GM19025 (cell line): ENCODE results near the gene MT4.
A peak's percentile ranks its signal among the peaks of the same experiment; 100 is the strongest.

Experiments
- ATAC-seq: cut with Tn5 transposase; IDR thresholded peaks from one replicate; pipeline ENCODE4 v1.9.1; 2021; ENCODE audit warnings: mild to moderate bottlenecking, low read depth, moderate library complexity; ENCODE audit not compliant: unreplicated experiment

The MT4 gene

DNA sequence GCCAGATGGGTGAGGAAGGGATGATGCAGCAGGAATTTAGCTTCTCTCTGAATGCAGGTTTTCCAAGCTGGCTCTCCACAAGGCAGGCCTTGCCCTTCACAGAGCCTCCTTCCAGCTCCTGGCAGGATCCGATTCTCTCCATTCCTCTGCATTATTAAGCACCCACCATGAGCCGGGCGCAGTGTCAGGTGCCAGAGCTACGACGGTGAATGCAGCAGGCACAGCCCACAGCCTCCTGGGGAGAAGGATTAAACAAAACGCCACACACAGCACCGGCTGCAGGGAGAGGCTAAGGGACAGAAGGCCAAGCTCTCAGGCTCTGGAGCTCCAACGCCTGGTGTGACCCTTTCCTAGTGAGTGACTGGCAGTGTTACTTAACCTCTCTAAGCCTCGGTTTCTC is 36.5 kb downstream of the MT4 start:
- ATAC-seq = no peak

DNA sequence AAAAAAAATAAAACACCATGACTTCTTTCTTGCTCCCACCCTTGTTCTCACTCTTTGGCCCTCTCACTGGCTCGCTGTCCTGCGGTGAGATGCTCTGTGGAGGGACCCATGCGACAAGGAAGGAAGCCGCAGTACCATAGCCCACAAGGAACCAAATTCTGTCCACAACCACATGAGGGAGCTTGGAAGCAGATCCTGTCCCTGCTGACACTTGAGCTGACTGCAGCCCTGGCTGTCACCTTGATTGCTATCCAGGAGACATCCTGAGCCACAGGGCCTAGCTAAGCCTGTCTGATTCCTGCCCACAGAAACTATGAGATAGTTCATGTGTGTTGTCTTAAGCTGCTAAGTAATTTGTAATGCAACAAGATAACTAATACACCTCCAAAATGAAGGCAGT is 38.7 kb downstream of the MT4 start:
- no peak for ATAC-seq

DNA sequence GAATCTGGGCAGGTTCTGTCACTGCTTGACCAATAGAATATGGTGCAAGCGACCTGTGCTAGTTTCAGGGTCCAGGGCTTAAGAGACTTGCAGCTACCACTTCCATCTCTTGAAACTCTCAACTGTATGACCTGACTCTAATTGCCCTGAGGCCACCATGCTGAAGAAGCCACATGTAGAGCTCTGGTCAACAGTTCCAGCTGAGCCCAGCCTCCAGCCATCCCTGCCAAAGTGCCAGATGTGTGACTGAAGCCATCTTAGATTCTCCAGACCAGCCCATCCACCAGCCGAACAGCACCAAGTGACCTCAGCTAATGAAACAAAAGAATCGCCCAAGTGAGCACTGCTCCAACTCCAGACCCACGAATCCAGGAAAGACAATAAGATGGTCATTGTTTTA is 40.1 kb downstream of the MT4 start:
- no peak for ATAC-seq

DNA sequence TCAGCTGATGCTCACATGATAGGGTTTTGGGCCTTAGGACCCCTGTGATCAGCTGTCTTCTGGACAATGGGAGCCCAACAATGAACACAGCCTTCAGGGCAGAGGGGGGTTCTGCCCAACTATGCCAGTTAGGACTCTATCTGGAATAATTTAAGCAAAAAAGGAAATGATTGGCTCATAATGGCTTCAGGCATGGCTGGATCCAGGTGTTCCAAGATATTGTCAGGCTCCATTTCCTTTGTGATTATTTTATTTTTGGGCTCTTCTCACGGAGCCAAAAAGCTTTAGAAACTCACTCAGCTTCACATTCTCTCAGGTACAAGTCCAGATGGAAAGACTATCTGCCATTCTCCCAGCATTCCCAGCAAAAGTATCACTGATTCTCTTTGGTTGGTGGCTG is 40.6 kb downstream of the MT4 start:
- no peak for ATAC-seq

DNA sequence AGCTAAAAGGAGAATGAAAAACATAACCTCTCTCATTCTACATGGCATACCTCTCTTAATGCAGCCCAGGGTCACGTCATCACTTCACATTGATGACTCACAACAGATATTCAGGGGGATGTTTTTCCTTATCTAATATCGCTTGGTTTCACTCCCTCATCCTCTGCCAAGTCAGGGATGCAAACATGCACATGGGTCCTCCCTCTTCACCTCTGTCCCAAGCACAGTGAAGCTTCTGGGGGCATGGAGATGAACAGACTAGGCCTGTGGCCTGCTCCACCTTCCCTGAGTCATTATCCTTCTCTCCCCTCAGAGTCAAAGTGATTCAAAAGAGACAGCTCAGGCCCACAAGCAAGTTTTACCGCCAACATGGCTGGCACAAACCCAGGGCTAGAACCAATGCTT is 41.2 kb downstream of the MT4 start:
- ATAC-seq = no peak

DNA sequence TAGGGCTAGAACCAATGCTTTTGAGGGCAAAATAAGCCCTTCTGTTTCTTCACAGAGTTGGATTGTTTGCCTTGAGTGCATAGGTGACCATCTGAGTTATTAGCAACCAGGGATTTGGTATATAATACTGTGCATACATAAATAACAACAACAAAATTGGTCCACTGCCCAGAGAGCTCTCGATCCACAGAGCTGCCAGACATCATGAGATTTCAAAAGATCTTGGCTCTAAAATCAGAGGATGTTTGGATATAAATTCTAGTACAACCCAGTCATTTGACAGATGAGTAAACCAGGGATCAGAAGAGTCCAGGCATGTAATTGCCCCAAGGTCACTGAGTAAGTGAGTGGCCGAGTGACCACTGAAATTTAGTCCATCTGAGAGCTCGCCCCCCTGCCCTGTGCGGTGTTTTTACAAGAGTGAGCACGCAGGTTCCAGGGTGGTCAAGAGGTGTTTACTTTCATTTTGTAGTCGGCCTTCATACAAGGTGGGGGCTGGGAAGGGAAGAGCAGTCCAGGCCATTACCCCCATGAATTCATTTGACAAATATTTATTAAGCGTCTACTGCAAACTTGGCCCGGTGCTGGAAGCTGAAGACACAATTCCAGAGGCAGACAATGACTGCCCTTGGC is 41.7 kb downstream of the MT4 start:
- no peak for ATAC-seq

DNA sequence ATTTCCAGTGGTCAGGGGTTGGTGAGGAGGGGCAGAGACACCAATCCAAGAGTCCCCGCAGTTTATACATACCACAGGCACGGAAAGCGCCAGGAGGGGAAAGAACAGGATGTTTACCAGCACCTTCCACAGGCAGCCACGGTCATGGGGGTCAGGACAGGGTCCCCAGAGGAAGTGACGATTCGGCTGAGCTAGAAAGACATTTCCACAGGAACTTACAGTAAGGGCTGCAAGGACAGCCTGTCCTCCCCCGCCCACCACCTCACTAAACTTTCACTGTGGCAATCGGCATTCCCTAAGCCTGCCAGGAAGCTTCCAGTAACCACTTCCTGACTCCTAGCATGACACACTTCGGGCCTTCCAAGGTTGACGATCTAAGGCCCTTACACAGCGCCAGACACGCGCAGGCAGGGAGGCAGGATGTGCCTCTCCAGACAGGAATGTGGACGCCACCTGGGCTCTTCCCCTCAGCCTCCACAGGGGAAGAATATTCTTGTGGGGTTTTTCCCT is 42.3 kb downstream of the MT4 start:
- ATAC-seq = no peak

DNA sequence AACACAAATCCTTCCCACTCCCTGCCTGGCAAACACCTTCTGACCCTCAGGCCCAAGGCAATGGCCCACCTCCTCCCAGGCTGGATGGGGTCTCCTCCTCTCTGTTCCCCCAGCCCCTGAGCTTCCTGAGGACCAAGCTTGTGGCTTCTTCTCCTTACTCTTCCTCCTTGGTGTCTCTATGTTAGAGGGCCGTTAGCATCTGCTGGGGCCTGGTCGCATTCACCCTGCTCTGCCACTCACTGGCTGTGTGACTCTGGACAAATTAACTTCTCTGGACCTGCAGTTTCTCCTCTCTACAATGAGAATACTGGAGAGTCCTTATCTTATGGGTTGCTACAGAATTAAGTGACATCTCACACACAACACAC is 42.8 kb downstream of the MT4 start:
- no peak for ATAC-seq

DNA sequence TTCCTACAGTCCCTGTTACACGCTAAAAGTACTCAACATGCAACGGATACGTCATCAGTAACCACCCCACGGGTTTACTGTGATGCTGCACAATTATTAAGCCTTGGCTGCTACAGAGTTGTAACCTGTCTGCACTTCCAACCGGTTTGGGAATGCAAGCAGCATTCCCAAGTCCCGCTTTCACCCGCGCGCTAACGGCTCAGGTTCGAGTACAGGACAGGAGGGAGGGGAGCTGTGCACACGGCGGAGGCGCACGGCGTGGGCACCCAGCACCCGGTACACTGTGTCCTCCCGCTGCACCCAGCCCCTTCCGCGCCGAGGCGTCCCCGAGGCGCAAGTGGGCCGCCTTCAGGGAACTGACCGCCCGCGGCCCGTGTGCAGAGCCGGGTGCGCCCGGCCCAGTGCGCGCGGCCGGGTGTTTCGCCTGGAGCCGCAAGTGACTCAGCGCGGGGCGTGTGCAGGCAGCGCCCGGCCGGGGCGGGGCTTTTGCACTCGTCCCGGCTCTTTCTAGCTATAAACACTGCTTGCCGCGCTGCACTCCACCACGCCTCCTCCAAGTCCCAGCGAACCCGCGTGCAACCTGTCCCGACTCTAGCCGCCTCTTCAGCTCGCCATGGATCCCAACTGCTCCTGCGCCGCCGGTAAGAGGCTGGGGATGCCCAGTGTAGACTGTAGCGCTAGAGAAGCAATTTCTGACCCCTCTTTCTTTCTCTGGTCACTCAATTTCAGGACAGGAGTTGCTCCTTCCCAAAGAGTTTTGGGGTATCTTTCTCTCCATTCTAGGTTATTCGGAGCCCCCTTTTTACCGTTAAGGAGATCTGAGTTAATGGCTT is 43.4 kb downstream of the MT4 start, which contains the start of gene MT2A:
TSS of gene MT2A (plus strand) at position 542 of the 833 bp plus-strand sequence. CDS start at position 614, 72 bp downstream.
- ATAC-seq = peak; percentile 93

DNA sequence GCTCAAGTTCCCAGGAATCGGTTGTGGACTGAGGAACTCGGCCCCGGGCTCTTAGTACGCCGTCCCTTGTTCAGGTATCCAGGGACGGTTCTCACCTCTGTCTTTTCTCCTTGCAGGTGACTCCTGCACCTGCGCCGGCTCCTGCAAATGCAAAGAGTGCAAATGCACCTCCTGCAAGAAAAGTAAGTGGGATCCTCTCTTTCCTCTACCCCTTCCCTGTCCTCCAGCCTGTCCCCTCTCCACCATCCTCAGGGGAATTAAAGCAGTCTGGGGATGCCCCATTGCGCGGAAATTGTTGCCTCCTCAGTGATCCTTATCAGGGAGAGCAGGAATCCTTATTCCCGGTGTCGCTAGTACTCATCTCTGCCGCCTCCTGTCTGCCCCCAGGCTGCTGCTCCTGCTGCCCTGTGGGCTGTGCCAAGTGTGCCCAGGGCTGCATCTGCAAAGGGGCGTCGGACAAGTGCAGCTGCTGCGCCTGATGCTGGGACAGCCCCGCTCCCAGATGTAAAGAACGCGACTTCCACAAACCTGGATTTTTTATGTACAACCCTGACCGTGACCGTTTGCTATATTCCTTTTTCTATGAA is 44.1 kb downstream of the MT4 start:
- no peak for ATAC-seq

DNA sequence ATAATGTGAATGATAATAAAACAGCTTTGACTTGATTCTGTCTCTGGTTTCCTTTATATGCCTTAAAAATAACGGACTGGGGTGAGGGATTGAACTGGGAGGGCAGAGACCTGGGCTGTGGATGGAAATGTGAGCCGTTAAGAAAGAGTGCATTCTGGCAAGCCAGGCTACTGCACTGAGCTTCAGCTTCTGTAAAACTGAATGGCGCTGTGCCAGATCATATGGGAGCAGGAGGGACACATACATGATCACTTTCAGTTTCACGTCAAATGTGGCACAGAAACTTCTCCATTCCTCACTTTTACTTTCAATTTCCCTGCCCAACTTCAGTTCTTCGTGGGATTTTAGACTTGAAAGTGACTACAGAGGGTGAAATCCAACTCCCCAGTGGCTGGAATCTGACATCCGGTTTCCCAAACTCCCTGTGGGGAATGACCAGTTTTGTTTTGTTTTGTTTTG is 44.6 kb downstream of the MT4 start:
- ATAC-seq = no peak

DNA sequence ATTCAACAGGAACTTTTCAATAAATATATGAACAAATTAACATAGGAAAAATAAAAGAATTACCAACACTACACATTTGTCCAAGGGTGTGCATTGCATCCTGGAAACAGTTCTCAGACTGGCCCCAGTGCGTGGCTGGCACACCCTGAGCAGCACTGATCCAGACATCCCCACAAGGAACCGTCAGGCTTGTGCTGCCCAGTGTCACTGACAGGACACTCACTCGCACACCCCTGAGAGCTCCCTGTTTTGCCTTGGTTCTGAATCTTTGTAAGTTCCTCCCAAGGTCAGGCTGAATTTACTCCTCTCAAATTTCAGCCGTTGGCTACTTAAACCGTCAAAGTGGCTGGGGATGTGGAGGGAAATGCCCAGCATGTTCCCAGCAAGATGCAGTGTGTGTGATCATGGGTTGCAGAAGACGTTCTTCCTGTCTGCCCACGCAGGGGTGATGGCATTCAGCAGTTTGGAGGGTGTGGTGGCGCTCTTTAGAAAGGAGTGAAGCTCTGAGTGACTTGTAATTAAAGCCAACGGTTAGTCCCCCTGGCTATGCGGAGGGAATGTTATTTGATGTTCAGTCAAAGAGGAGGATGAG is 45.2 kb downstream of the MT4 start:
- ATAC-seq = no peak

DNA sequence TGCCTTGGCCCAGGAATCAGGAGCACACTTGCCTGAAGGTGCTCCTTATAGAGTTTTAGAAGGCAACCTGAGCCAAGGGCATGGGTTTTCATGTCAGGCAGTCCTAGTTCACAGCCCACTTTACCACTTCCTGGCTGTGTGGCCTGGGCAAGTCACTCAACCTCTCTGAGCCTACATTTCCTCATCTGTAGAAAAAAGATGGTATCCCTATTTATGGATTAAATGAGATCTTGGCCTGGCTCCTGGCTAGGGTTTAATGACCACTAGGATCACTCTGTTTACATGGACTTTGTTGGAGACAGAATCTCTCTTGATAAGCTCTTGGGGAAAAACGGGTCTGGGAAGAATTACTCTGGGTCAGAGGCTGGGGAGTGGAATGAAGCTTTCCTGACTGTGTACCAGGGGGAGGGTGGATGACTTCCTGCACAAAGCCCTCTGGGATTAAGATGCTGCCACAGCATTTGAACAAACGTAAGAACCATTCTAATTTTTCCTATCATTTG is 45.8 kb downstream of the MT4 start:
- no peak for ATAC-seq

DNA sequence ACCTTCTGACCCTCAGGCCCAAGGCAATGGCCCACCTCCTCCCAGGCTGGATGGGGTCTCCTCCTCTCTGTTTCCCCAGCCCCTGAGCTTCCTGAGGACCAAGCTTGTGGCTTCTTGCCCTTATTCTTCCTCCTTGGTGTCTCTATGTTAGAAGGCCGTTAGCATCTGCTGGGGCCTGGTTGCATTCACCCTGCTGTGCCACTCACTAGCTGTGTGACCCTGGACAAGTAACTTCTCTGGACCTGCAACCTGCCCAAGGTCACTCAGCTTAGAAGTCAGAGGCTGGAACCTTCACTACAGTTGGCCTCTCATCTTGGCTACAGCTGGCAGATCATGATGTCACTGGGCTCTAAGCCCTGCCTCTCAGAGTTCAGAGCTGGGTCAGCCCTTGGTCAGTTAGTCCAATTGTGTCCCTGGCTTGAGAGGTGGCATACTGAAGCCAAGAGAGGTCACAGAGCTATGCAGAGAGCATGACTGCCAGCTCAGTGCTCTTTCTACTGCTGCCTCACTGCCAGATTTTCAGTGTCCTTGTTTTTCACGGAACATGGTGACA is 46.5 kb downstream of the MT4 start:
- ATAC-seq = no peak

DNA sequence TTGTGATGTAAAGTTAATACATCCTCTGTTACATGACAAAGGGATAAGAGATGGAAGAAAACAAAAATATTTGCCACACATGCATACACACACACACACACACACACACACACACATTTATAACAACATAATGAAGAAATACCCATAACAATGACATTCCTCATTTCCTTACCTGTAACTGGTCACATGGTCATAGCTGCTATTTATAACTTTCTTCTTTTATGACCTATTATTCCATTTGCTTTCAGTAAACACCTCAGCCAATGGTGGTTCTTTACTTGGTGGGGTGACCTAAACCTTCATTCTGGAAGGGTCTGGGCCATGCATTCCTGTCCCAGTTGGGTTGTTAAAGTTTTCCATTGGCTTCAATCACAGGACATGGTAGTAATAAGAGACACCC is 48.8 kb downstream of the MT4 start:
- no peak for ATAC-seq

DNA sequence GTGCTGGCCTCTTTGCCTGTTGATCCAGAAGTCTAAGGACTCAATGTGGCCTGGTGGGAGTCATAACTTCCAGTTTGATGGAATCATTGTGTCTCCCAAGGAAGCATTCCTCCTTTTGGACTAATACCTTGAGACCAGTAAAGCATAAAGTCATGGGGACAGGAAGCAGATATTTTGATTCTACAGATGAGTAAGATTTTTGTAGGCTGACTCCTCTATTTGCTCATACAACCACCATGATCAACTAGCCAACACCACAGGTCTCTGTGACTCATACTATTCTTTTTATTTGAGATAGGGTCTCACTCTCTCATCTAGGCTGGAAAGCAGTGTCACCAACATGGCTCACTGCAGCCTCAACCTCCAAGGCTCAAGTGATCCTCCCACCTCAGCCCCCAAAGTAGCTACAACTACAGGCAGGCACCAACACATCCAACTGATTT is 49.7 kb downstream of the MT4 start:
- ATAC-seq = no peak

DNA sequence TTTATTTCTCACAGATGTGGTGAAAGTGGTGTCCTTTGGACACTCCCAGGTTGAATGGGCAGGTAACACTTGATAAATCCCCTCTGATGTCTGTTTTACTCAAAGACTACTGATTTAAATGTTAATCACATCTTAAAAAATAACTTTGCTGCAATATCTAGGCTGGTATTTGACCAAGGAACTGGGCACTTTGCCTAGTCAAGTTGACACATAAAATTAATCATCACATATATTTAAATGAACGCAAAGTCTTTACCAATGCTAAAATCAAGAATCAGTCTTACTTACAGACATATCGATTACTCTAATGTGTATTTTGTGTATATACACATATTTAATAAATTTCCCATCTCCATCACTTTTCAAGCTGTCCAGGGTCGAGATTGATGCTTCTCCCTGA is 50.5 kb downstream of the MT4 start:
- no peak for ATAC-seq

DNA sequence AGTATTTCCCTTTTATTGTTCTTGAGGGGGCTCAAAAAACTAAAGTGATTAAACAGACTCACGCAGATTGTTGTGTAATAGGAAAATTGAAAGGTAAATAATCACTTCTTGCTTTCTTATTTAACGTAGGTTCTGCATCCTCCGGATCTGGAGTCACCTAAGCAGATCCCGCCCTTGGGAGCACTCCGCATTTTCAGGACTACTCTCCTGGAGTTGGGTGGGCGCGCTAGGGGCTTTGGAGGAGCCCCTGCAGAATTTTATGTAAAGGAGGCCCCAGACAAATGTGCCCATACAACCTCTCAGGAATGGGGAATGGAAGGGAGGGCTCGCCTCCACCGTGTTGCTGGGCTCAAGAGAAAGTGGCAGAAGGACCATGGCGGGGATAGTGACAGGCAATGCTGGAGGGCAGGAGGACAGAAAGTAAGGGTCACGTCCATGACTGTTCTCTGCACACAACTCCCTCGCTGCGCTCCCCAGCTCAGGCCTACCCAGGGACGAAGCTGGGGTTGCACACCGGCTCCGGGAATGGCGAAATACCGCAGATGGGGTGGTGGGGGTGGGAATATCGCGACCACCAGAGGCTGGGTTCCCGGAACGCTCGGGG is 51.8 kb downstream of the MT4 start:
- no peak for ATAC-seq

DNA sequence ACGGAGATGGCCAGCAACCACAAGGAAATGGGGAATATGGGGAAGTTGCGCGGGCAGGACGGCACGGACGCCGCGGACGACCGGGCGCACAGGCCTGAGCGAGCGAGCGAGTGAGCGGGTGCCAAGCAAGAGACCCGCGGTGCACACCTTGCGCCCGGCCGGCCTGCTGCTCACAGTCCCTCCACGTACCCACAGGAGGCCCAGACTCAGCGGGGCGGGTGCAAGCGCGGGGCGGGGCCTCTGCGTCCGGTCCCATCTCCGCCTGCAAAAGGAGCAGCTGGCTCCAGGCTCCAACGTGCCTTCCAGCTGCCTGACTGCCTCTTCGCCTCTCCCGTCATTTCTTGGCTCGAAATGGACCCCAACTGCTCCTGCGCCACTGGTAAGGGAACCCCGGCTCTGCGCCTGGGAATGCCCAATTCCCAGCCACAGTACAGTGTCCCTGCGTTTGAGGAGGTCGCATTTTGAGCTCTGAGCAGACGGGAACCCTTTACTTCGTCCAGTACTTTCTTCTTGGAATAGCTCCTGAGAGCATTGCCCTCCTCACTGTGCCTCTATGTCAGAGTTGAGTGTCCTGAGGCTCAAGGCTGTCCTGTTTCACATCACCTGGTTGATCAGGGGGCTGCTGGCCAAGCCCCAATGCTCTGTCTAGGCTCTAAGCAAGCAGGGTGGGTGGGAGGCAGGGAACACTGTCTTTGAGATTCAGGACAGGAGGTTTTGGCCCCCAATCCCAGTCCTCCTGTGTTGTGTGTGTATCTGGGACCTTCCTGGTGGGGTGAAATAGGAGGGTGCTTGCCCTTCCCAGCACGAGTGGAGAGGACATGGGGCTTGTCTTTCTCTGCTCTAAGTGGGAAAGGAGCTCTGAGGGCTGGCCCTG is 52.6 kb downstream of the MT4 start:
- no peak for ATAC-seq
